Fibroblast of the aortic adventitia (primary cell): ENCODE measurements around the gene OR13C5. TPM values are rescaled to one million over a fixed set of nuclear protein-coding genes. Genes with fewer than 3 reads are reported as not detected.

Experiments
- DNase-seq: peaks from one replicate; pipeline ENCODE4 v3.0.0-alpha.2; 2010; ENCODE audit warnings: low read depth
- H3K4me3 ChIP-seq: 2 replicates; pipeline ENCODE4 v1.5.1; 2011; ENCODE audit warnings: low read depth, mild to moderate bottlenecking, control low read depth, low read length, moderate library complexity
- total RNA-seq: library from RNA; depleted of rRNA; stranded (reverse); fragments of >200 nt; gene quantifications from 2 replicates; pipeline ENCODE4 v1.2.3, GENCODE V29; 2012; ENCODE audit warnings: low replicate concordance
- TF ChIP-seq, protein P1 (sequence below): IDR thresholded peaks from 2 replicates; pipeline ENCODE4 v1.5.1; 2011; ENCODE audit warnings: mild to moderate bottlenecking, low read length, control low read depth, inconsistent platforms; ENCODE audit not compliant: insufficient read depth

OR13C5 gene
- total RNA-seq, 1 donor = not detected

DNA sequence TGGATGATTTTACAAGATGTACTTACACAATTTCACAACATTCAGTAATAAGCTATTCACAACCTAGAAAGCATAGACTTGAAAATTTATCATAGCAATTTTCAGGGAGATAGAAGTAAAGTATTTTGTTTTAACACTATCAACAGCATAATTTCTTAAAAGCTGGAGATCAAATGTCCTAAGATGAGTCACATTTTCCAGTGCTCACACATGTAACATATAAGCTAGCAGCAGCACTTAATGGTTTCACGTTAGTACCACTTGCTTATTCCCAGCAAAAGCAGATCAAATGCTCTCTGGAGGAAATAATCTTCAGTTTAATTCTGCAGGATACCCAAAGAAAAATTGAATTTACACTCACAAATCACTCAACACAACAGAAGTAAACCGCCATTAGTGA lies 23.8 kb downstream of the OR13C5 start:
- no peak overlapping the region for H3K4me3 ChIP-seq
- TF ChIP-seq, protein P1, sequence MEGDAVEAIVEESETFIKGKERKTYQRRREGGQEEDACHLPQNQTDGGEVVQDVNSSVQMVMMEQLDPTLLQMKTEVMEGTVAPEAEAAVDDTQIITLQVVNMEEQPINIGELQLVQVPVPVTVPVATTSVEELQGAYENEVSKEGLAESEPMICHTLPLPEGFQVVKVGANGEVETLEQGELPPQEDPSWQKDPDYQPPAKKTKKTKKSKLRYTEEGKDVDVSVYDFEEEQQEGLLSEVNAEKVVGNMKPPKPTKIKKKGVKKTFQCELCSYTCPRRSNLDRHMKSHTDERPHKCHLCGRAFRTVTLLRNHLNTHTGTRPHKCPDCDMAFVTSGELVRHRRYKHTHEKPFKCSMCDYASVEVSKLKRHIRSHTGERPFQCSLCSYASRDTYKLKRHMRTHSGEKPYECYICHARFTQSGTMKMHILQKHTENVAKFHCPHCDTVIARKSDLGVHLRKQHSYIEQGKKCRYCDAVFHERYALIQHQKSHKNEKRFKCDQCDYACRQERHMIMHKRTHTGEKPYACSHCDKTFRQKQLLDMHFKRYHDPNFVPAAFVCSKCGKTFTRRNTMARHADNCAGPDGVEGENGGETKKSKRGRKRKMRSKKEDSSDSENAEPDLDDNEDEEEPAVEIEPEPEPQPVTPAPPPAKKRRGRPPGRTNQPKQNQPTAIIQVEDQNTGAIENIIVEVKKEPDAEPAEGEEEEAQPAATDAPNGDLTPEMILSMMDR = no peak
- no peak for DNase-seq

DNA sequence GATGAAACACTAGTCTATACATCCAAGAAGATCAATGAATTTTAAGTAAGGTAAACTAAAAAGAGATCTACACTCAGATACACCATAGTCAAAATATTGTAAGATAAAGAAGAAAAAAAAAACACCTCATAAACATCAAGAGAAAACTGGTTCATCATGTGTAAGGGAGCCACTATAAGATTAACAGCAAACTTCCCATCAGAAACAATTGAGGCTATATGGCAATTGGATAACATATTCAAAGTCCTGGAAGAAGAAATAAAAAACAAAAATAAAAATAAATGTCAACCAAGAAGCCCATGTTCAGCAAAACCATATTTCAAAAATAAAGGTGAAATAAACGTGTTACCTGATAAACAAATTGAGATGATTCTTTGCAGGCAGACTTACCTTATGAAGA lies 26.6 kb downstream of the OR13C5 start:
- no peak for DNase-seq
- TF ChIP-seq, protein P1 = no peak
- no peak overlapping the region for H3K4me3 ChIP-seq

DNA sequence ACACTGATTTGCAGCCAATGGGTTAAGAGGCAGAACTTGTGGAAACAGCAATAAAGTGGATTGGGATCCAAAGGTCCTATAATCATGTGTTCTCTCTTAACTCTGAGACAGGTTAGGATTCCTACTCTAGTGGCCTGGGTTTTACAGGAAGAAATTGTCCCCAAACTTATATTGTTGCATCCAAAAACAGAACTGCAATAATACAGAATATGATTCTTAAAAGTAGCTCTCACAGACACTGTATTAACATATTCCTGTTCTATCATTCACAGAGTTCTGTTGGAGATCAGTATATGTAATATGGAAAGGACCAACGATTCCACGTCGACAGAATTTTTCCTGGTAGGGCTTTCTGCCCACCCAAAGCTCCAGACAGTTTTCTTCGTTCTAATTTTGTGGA lies 30.3 kb downstream of the OR13C5 start, which contains the start of gene OR13C8:
Gene OR13C8, plus strand, starts transcription at position 301 of the 400 bp plus-strand sequence. Its CDS starts 0 bp downstream, at position 301.
- no peak for DNase-seq
- H3K4me3 ChIP-seq = no peak within 1 kb of the TSS
- TF ChIP-seq, protein P1 = no peak

DNA sequence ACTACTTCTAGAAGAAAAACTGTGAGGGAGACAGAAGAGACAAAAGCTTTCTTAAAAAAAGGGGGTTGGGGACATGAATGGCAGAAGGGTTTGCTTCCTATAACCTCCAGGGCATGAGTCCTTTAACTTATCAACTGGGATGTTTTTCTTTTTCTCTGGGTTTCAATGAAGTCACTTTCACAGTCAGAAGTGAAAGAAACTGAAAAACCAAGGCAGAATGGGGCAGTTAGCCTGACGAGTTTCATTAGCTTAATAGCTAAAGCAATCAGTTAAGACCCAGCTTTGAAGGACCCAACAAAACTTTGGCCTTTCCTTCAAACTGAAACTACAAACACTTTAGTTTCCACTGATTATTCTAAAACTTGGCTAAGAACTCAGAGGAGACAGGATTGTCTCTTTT lies 34.9 kb downstream of the OR13C5 start:
- no peak overlapping the region for H3K4me3 ChIP-seq
- no peak for DNase-seq
- TF ChIP-seq, protein P1 = no peak

DNA sequence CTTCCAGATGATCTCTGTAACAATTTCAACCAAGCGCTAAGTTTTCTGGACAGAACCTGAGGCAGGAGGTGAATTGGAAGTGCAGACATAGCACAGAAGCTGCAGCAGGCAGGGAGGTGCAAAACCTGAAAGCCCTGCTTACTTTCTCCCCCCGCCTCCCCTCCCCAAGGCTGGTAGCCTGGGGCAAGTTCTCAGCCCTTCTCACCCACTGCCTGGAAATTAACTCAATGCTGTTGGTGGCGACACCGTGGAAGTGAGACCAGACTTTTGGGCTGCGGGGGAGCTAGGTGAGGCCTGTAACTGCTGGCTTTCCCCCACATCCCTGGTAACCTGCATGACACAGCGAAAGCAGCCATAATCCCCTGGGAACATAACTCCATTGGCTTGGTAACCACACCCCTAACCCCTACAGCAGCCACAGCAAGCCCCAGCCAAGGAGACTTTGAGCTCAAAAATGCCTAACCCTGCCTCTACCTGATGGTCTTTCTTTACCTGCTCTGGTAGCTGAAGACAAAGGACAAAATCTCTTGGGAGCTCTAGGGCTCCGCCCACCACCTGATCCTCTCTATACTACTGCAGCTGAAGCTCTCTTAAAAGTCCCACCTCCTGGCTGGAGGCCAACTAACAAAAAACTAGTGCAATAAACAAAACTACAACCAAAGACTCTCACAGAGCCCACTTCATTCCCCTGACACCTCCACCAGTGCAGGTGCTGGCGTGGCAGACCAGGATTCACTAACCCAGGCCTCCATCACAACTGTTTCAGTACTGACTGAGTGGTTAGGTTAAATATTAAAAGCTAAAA lies 42.2 kb downstream of the OR13C5 start:
- no peak overlapping the region for H3K4me3 ChIP-seq
- DNase-seq = no peak
- TF ChIP-seq, protein P1 = no peak

DNA sequence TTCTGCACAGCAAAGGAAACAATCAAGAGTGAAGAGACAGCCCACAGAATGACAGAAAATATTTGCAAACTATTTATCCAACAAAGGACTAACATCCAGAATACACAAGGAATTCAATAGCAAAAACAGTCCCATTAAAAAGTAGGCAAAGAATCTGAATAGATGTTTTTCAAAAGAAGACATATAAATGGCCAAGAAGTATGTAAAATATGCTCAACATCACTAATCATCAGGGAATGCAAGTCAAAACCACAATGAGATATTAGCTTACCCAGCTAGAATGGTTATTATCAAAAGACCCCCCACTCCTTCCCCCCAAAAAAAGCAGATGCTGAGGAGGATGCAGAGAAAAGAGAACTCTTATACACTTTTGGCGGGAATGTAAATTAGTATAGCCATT lies 43.7 kb downstream of the OR13C5 start:
- no peak overlapping the region for H3K4me3 ChIP-seq
- no peak for DNase-seq
- TF ChIP-seq, protein P1 = no peak
